Central memory CD4-positive, alpha-beta T cell (primary cell): ENCODE measurements around the gene DIPK1C.

Experiments used
- DNase-seq: peaks from one replicate; pipeline ENCODE4 v3.0.0; 2022

Gene DIPK1C

DNA sequence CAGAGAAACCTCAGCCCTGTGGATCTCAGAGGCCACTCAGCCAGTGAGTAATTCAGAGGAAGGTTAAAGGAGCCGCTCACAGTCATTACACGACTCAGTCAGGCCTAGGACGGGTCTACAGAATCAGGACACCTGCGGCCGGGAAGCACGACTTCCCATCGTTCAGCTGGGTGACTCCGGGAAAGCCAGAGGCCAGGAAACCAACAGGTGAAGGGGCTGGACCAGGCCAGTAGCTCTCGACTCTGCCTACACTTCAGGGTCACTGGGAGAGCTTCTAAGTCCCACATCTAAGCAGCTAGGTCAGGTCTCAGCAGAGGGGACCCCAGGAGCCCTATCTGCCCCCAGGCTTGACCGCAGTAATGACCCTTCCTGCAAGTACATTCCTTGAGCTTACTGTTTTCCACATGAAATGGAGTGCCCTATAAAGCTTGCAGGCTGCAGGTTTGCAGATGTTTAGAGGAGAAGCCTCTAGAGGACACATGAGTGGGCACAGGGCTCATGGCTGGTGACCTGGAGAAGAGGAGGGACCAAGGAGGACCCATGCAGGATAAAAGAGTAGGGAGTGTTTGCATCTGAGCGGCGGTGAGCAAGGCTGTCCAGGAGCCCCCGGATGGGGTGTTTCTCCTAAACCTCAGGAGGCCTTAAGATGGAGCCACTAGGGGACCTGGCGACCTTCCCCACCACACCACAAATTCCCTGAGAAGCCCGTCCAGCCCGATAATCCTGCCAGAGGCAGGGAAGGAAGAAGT, 9.5 kb downstream of the DIPK1C start:
- no peak for DNase-seq

DNA sequence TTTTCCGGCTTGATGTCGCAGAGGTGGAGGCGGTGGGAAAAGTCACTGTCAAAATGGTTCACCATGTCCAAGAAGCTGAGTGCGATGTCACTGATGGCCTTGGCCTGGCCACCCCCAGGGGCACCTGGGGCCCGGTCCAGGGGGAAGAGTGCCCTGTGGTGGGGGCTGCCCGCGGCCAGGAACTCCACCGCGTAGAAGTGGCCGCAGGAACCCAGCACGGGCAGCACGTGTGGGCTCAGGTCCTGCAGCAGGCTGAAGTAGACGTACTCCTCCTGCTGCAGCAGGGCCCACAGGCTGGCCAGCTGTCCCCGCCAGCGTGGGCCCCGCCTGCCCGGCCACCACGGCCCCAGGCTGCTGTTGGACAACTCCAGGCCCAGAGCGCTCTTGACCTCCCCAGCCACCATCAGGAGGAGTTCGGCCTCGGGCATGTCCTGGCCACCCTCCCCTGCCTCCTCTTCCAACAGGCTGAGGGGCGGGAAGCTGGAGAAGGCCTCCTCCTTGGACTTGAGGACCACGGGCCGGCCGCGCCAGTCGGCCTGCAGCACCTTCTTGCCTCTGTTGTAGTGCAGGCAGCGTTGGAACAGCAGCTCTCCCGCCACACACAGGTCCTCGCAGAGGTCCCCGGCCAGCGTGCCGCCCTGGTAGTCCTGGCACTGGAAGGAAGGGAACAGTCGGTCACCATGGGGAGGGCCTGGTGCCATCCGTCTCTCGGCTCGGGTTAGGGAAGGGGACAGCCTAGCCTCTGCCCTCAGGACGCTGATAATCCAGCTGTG, 10.3 kb downstream of the DIPK1C start:
- no peak for DNase-seq

DNA sequence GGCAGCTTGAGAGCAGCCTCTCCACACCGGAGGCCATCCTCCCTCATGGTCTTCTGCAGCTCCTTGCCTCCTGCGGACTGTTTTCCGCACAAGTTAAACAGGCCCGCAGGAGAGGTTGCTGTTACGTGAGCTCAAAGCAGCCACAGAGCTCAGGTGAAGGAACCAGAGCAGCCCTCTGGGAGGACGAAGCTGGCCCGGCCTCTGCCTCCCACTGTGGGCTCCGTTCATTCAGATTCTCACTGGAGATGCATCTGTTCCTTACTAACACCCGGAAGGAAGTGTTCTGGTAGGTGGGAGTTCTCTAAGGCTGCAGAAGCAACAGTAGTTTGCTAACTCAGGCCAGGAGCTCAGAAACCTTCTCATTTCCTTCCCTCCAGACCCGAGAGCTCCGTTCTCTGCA, 10.9 kb downstream of the DIPK1C start:
- DNase-seq: no peak

DNA sequence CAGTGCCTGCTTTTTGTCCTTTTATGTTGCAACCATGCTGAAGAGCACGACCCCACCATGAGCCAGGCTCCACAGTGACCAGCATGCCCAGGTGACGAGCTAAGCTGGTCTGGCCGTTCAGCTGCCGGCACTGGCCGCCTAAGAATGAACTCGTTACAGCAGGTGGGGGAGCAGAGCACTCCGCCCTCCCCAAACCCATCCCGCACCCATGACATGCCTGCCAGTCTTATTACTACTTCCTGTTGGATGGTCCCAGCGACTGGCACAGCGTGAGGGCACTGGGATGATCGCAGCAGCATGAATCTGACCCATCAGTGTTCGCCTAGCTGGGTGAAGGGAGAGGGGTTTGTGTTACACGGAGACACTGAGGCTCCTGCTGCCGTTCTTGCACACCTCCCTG, 11.5 kb downstream of the DIPK1C start:
- DNase-seq: no peak

DNA sequence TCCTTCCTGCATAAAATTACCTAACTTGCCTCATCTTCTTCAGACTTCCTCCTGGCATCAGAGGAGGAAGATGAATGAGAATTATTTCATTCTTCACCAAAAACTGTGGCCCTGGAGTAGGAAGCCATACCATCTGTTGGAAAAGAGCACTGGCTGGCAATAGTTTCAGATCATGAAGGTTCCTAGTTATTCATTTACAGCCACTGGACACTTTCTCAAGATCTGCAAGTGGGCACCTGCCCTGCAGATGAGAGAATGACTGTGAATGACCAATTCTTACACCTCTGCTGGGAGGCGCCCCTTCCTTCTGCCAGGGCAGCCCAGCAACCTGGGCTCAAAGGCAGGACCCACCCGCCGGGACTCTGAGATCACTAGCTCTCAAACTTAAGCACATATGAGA, 13.0 kb downstream of the DIPK1C start:
- no peak for DNase-seq

DNA sequence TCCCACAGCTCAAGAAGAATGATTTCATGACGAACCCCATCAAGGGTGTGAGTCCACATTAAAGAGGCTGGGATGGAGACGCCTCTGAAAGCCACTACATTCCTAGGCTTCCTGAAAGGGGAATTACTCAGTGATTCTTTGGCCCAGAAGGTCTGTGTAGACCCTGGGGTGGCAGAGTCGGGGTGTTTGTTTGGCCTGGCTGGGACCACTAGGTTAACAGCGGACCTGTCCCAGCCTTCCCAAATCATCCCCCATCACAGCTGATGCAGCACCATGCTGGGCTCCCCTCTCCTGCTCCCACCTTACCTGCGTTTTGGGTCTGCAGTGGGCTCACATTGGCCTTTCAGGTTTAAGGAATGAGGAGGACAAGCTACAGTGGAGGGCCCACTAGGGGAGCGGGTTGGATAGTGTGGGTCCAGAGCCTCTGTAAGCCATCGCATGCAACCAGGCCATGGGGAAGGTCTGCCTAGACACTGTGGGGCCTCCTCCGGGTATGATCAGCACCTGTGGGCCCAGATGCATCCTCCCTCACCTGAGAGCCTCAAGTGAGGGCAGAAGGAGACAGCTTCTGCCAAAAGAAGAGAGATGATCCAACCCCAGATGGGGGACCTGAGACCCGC, 16.2 kb downstream of the DIPK1C start:
- DNase-seq: no peak

DNA sequence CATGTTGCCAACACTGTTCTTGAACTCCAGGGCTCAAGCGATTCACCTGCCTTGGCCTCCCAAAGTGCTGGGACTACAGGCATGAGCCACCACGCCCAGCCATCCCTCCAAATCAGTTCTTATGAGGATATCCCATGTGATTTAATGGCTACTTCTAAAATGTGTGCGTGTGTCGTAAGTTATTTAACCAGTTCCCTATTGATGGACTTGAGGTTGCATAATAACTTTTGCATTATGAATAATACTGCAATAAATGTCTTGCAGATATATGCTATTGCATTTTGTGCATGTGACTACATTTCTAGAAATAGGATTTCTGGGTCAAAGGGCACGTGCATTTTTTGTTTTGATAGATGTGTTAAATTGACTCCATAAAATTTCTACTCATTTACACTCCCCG, 19.0 kb downstream of the DIPK1C start:
- DNase-seq: no peak

DNA sequence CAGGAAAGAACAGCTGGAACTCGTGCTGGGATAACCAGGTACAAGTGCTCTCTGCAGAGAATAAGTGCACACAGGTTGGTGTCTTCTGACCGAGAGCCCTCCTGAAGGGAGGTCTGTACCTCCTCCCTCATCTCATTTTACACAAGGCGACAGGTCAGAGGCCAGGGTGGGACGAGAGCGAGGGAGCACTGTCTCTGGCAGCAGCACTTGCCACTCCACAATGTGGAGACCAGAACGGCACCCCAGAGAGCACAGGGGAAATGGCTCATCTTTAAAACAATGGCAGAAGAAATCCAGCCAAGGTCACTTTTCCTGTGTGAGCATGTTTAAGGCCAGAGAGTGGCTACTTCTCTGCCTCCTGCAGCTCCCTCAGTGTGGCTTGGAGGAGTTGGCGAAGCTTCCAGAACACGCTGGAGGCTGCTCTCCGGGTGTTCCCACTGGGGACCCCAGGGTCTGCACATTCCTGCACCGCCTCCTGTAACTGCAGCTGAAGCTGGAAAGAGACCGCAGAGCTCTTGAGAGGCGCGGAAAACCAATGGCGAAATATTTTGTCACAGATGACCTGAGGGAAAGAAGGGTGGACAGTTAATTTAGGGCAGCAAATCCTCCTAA, 20.8 kb downstream of the DIPK1C start:
- DNase-seq: no peak

DNA sequence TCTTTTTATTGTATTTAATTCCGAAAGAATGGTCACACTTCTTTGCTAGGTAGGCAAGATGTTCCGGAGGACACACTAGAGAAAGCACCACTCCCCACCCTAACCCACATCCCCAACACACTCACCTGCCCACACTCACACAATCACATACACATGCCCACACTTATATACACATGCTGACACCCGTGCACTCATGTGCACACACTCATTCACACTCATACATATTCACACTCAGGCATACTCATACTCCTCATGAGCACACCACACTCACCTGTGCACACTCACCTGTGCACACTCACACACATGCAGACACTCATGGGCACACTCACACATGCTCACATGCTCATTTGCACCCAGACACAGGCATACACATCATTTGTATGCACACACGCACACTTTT, 21.4 kb downstream of the DIPK1C start:
- DNase-seq: no peak

DNA sequence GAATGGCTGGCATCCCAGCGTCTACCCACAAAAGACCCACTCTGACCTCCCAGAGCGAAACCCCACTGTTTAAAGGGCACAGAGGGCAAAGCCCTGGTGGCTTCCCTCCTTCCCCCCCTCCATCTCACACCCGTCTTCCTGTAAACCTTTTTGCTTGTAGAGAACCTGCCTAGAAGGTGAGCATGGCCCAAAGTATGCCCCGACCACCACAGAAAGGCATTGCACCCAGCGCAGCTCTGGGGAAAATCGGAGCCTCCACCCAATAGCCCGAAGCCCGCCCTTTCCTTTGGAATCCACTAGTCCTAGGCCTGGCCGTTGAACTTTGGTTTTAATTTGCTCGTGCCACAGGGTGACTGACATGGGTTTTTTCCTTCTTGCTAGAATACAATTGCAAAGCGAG, 22.6 kb downstream of the DIPK1C start:
- no peak for DNase-seq

DNA sequence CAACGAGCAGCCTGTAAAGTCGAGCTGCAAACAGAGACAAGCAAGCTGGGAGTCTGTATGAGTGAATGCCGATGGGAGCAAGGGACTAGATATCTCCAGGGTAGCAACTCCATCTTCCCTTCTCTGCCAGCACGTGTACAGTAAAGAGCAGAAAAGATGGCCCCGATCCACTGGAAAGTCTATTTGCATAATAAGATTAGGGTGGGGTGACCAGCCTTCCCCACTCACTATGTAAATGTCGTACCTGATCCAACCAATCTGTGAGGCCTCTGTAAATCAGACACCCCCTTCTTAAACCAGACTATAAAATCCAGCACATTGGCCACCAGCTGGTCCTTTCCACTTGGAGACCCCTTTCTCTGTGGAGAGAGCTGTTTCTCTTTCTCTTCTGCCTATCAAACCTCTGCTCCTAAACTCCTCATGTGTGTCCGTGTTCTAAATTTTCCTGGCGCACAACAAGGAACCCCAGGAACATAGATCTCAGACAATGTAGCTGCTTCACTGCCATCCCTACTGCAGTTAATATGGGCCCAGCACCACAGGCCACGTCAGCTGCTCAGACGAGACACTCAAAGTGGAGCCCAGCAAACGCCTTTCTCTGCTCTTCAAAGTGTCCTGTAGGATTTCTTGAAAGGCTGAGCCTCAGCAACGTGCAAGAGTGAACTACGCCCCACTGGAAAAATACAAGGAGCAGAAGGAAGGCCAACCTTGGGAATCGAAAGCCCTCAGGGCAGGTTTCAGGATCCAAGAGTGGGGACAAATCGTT, 26.1 kb downstream of the DIPK1C start:
- DNase-seq: no peak

DNA sequence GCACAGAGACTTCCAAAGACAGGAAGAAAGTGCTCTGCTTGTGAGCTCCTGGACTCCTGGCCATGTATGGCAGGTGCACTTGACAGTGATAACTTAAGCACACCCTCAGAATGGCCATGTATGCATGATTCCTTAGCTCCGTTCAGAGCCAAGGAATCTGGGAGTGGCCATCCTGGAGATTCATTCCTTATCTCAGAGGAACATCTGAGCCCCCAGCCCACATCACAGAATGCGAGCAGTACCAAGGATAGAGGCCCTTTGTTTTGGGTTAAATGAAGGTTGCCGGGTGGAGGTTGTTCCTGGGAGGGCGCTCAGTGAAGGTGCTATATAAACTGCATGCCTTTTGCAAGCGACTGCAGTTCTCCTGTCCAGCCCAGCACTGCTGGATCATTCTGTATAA, 26.9 kb downstream of the DIPK1C start:
- DNase-seq: no peak

DNA sequence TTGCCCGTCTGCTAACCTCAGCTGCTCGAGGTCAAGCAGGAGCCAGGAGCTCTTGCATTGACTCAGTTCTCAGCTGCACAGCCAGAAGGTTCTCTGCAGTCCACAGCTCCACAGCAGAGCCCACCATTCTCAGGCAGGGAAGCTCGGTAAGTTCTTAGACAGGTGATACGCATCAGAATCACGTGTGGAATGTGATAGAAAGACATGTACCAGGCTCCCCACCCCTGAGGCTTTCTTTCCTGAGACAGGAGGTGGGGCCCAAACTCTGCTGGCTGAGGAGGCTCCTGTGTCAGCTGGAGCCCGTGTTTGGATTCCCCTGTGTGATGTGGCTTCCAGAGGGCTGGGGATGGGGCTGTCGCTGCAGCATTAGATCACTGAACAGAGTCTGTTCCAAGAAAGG, 28.0 kb downstream of the DIPK1C start:
- no peak for DNase-seq

DNA sequence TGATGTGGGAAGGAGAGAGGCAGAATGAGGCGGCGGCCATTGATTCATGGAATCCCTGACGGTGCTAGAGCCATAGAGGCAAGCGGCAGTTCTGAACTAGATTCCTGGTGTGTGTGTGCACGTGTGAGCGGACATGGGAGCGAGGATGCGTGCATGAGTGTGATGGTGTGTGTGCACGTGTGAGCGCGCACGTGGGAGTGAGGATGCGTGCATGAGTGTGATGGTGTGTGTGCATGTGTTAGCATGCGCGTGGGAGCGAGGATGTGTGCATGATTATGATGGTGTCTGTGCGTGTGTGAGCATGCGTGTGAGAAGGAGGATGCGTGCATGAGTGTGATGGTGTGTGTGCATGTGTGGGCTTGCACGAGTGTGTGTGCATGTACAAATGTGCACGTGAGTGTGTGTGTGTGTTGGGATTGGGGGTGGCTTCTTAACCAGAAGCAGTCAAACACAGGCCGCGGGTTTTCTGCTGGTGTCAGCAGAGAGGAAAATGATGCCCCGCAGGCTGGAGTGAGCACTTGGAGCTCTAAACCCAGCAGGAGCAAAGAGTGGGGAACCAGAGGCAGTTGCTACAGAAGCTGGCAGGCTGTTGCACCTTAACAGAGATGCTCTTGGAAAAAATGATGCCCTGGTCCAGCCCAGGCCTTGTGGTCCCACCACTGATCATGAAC, 29.5 kb downstream of the DIPK1C start:
- no peak for DNase-seq

DNA sequence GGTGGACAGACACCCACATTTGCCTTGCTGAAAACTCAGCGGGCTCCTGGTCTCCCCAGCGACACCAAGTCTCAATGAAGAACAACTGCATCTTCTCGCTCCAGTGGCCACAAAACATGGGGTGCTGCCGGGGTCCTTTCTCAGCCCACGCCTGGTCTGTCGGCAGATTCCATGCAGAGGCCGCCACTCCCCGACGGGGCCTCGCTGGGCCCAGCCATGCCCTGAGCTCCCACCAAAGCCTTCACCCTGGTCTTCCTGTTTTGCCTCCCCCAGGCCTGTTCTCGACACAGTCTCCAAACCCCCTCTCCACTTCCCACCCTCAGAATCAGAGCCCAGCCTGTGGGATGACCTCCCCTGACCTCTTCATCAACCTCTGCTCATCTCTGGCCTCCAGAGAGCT, 31.2 kb downstream of the DIPK1C start:
- no peak for DNase-seq

DNA sequence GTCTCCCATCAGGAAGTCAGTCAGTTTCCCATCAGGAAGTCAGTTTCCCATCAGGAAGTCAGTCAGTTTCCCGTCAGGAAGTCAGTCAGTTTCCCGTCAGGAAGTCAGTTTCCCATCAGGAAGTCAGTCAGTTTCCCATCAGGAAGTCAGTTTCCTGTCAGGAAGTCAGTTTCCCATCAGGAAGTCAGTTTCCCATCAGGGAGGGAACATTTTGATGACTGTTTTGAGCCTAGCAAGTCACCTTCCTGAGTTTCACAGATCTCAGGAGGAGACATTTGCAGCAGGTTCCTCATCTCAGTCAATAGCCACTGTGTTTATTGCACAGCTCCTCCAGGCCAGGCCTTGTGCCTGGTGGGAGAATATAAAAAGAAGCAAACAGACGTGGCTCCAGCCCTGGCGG, 31.9 kb downstream of the DIPK1C start:
- no peak for DNase-seq

DNA sequence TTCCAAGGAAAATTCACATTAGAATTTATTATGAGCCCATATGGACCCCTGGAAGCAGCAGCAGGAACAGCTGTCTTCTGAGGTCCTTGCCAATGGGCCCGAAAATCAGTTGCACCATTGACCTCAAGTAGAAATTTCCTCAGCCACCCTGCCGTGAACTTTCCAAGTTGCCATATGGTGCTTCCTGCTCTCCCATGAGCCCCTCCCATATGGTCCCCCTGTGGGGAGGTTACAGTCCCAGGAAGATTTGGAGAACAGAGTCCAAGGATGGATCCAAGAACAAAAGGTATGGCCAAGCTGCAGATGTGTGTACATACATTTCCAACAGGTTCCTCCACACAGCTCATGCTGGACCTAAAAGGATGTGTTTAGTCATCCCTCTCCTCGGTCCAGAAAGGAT, 34.6 kb downstream of the DIPK1C start:
- no peak for DNase-seq

DNA sequence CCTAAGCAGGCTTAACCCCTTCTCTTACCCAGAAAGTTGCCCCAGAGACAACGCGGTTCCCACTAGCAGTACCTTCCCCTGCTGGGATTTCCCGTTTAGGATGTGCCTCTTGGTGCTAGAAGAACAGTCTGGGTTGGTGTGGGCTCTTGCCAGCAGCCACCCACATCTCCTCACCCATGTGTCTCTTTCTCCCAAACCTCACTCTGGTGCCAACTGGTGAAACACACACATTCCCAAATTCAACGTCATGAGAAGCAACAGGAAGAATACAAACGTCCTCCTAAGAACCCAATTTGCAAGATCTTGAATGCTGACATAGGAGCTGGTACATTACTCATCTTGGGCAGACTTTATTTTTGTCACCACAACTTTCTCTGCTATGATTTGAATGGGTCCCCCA, 36.2 kb downstream of the DIPK1C start:
- no peak for DNase-seq

DNA sequence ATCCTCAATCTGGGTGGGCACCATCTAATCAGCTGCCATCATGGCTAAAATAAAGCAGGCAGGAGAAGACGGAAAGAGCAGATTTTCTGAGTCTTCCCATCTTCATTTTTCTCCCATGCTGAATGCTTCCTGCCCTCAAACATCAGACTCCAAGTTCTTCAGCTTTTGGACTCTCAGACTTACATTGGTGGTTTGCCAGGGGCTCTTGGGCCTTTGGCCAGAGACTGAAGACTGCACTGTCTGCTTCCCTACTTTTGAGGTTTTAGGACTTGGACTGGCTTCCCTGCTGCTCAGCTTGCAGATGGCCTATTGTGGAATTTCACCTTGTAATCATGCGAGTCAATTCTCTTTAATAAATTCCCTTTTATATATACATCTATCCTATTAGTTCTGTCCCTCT, 36.6 kb downstream of the DIPK1C start:
- DNase-seq: no peak

DNA sequence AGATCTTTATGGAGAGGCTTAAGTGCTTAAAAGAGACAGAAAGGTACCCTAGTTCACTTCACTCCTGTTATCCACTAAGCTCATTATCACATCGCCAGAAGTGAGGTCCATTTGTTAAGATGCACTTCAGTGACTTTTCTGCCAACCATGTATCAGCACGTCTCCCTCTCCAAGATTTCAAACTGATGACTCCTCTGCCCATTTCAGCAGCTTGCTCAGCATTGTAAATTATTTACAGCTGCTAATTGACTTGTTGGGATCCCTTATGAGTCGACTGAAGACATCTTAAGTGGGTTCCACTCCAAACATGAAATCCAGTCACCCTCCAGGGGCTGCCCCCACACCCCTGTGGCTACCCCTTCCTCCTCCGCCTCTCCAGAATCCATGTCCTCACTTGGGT, 37.3 kb downstream of the DIPK1C start:
- DNase-seq: no peak

DNA sequence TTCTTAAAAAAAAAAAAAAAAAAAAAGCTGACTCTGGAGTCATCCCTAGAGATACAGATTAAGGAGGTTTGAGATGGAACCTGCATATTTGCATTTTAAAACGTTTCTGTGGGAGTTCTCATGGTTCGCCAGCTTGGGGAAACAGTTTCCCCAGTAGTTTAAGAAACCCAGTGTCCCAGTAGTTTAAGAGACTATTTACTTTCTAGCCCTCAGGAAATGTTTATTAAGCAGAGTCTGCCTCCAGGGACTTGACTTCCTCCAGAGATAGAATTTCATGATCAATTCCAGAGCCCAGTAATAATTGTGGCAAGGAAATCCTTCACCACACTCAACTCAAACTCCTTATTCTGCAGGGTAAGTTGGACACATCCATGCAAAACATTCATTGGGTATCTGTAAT, 39.1 kb downstream of the DIPK1C start:
- DNase-seq: no peak

DNA sequence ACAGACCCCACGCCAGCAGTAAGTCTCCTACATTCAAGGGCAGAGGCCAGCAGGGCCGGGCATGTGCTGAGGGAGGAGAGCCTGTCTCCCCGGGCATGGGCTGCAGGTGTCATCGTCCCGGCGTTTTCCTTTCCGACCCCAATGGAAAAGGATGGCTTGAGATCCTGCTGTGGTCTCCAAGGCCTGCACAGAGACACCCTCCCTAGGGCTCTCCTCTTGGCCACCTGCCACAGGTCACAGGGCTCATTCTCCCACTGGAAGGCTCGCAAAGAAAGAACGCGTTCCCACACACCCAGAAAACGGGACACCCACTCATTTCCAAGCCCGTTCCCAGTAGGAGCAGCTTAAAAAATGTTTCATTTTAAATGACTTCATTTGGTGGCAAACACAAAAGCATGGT, 41.0 kb downstream of the DIPK1C start:
- no peak for DNase-seq
